Activated CD8-positive, alpha-beta memory T cell treated with anti-CD3 and anti-CD28 coated beads, Interleukin-2, amount 50 U/mL, for 24 hours (primary cell): Measurements from ENCODE around the gene METTL6.
"Not testable (repeated sequence)": the region's sequence is repeated elsewhere in the genome, so short reads cannot be mapped to it uniquely, and the experiment has no call there.

Experiments
- DNase-seq: peaks from one replicate; pipeline ENCODE4 v3.0.0-alpha.2; 2020; ENCODE audit errors: extremely low read depth

The METTL6 gene

GRCh38 chr3:15364078-15364477 lies 63.3 kb downstream of the METTL6 start:
- DNase-seq, result not testable (repeated sequence)

GRCh38 chr3:15361494-15362214 lies 65.7 kb downstream of the METTL6 start:
- DNase-seq, result peak; percentile 40

- no peak for DNase-seq
Measured at GRCh38 chr3:15360788-15361493, 66.4 kb downstream of the METTL6 start.
